GDM1 (cell line): ENCODE measurements around the gene RABGAP1L.
"Not testable (repeated sequence)": the region's sequence is repeated elsewhere in the genome, so short reads cannot be mapped to it uniquely, and the experiment has no call there.

Source experiments
- DNase-seq: peaks from one replicate; lab custom pipeline; 2025; lab: John Stamatoyannopoulos, UW

The RABGAP1L gene

GRCh38 chr1:175042650-175043049 lies 883.3 kb downstream of the RABGAP1L start:
- DNase-seq, result no peak

GRCh38 chr1:175043824-175044223 lies 884.5 kb downstream of the RABGAP1L start:
- no peak for DNase-seq

GRCh38 chr1:175044591-175044990 lies 885.3 kb downstream of the RABGAP1L start:
- not testable (repeated sequence) for DNase-seq
